ENCODE measurements around the gene FLG2.
"Not testable (repeated sequence)": the region's sequence is repeated elsewhere in the genome, so short reads cannot be mapped to it uniquely, and the experiment has no call there.

Gene FLG2

GRCh38 chr1:152312169-152312568 lies 47.6 kb downstream of the FLG2 start:
- DNase-seq (ENCODE audit: low read depth) = not testable (repeated sequence)

- no peak for DNase-seq (ENCODE audit: low read depth)
These were observed 49.9 kb downstream of the FLG2 start for GRCh38 chr1:152309955-152310354.

GRCh38 chr1:152309320-152309901 lies 50.4 kb downstream of the FLG2 start:
- not testable (repeated sequence) for DNase-seq (ENCODE audit: low read depth)

- not testable (repeated sequence) for DNase-seq (ENCODE audit: low read depth)
These were observed 51.0 kb downstream of the FLG2 start for GRCh38 chr1:152308758-152309157.

GRCh38 chr1:152307970-152308369 lies 51.8 kb downstream of the FLG2 start:
- DNase-seq (ENCODE audit: low read depth) = not testable (repeated sequence)

GRCh38 chr1:152306123-152306522 lies 53.7 kb downstream of the FLG2 start:
- not testable (repeated sequence) for DNase-seq (ENCODE audit: low read depth)

GRCh38 chr1:152304773-152305172 lies 55.0 kb downstream of the FLG2 start:
- not testable (repeated sequence) for DNase-seq (ENCODE audit: low read depth)

GRCh38 chr1:152303139-152303872 lies 56.5 kb downstream of the FLG2 start:
- not testable (repeated sequence) for DNase-seq (ENCODE audit: low read depth)

Data from HS-5 (cell line).